ENCODE data around the gene ATPAF2.

ATPAF2 gene

DNA sequence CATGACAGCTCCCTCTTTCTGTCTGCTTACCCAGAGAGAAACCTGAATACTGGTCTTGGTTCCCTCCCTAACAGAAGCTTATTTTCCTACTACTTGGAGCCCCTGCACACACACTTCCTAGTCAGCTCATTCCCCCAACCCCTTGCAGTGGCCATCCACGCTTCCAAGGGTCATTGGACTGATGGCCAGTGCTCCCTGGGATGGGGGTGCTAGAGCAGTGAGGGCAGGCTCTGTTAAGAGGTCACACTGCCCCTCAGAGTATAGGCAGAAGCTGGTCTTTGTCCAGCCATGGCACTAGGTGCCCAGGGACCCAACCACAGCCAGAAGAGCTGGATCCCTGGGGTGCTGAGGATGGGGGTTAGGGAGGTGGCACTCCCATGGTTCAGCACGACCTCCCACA is 53.8 kb downstream of the ATPAF2 start:
- no peak for DNase-seq

DNA sequence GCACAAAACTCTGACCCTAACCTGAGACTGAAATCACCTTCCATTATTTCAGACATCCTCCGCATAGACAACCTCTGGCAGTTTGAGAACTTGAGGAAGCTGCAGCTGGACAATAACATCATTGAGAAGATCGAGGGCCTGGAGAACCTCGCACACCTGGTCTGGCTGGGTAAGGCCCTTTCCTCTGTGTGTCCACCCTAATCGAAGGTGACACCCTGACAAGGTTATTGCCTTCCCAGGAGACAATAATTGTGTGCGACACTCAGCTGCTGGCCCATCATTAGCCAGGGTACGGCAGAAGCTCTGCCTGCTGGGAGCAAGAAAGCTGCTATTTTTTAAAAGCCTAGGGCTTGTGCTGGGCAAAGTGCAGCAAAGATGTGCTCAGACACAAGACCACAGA is 55.2 kb downstream of the ATPAF2 start:
- no peak for DNase-seq

DNA sequence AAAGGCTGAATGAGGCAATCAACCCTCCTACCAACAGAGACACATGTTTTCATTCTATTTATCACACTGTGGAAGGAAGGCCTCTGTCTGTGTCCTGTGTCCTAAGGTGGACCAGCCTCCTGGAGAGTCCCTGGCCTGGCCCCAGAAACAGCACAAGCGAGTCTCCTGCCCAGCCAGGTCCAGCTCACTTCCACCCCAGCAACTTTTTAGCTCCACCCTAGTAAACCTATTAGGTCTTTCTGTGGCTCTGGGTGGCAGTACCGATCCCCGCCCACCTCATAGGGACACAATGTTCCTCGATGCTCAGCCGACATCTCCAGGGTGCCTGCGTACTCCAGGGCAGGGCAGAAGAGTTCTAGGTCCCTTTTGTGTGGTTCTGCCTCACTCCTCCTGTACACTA is 55.6 kb downstream of the ATPAF2 start:
- DNase-seq: no peak

DNA sequence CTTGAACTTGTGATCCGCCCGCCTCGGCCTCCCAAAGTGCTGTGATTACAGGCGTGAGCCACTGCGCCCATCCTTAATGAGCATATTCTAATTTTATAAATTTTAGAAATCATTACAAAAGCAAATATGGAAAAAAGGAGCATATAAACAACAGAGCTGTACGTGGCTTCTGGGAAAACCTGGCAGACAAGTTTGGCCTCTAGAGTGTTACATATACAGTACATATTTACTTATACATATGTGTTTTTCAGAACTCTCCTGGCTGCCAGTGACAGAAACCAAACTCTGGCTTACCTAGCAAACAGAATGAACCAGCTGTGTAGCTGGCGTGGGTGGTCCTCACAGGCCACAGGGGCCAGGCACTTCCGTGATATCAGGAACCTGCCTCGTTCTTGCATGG is 56.2 kb downstream of the ATPAF2 start:
- no peak for DNase-seq

DNA sequence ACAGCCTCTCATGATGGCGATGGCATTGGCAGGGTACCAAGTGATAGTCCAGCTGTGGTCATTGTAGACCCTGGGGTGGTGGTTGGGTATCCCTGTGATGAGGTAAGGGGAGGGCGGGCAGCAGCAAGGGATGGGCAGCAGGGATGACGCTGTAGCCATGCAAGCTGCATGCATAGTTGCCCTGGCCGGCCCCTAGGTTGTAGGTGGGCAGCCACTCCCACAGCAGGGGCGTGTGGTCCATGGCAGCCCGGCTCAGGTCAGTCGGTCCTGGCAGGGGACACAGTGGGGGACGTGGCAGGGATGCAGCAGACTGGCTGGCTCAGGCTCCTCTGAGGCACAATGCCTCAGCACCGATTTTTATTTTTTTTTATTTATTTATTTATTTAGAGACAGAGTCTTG is 57.6 kb downstream of the ATPAF2 start:
- no peak for DNase-seq

DNA sequence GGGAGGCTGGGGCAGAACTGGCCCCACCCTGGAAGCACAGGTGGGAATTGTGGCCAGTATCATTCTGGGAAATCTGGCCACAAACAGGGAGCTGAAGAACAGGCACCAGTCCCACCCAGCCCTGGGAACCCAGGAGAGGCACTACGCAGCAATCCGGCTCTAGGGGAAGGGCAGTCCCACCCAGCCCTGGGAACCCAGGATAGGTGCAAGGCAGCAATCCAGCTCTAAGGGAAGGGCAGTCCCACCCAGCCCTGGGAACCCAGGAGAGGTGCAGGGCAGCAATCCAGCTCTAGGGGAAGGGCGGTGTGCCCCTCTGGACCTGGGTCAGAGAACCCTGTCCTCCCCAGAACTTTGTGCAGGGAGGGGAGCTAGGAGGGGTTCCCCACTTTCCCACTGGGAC is 59.2 kb downstream of the ATPAF2 start:
- no peak for DNase-seq

DNA sequence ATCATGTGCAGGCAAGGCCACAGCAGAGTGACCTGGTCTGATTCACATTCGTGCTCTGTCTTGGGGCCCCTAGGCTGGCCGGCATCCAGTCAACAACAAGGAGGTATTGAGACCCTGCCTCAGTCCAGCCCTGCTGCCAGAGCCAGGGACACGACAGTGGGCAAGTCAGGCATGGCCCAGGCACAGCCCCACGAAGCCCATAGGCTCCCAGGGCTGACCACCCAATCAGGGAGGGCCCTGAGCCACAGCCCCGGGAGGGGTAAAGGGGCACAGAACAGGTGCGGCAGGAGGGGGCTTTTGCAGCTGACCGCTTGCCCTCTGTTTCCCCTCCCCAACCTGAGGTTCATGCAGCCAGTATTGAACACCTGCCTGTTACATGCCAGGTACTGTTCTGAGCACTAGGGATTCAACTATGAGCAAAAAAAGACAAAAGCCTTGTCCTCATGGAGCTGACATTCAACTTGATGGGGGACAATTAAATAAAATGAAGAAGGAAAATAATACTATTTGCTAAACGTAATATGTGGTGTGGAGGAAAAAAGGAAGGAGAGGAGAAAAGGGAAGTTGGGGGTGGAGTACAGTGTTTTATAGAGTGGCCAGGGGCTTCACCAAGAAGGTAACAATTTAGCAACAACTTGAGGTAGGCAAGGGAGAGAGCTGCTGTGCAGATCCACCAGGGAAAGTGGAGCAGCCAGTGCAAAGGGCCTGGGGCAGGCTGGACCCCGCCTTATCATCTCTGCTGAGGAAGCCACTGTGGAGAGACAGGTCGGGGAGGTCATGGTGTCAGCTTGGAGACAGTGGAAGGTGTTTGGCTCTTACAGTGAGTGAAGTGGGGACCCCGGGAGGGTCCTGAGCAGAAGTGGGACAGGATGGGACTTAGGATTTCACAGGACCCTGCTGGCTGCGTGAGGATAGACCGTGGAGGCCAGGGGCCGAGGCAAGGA is 60.2 kb downstream of the ATPAF2 start:
- DNase-seq: peak; percentile 4

DNA sequence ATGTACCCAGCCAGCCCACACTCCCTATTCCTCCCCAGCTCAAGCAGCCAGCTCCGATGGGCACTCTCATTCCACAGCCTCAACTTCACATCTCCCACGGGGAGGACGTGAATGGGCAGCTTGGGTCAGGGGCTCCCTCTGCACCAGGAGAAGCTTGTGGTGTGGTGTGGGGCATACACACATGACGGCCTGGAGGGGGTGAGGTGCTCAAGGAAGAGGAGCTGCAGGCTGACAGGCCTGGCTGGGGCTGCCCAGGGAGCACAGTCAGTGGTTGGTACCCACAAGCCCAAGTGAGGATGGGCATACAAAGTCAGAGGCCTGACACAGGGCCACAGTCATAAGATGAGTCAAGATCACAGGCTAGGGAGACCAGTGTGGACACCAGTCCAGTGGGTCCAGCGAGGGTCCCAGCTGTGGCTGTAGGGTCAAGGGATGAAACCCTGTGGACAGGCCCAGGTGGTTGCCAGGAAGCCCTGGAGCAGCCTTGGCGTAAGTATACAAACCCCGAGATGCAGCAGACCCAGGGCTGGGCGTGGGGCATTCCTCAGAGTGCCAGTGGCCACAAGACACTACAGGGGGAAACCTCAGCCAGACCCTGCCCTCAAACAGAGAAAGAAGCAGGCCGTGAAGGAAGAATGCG is 61.9 kb downstream of the ATPAF2 start:
- no peak for DNase-seq

DNA sequence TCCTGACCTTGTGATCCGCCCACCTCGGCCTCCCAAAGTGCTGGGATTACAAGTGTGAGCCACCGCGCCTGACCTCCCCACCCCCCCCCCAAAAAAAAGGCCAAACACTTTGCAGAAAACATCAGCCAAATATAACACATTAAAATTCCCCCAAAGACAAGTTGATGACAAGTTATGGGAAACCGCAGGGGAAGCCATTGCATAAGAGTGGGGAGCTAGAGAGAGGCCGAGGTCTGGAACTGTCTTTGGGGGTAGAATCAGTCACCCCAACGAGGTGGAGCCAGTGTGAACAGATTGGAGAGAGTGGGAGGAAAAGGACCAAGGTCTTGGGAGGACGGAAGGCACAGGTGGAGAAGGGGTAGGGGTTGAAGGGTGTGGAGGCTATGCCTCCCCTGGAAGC is 63.5 kb downstream of the ATPAF2 start:
- no peak for DNase-seq

DNA sequence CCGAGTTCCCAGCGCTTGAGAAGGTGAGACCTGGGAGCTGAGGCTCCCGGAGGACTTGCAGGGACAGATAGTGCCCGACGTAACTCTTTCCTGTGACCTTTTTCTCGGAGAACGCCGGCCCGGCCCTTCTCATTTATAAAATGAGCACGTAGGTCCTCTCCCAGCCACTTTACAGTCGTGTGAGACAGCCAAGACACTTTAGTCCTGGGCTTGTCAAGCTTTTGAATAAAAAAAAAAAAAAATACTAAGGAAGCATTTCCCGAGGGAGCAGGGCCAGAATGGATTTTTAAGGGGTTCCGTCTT is 66.1 kb downstream of the ATPAF2 start:
- DNase-seq: no peak

DNA sequence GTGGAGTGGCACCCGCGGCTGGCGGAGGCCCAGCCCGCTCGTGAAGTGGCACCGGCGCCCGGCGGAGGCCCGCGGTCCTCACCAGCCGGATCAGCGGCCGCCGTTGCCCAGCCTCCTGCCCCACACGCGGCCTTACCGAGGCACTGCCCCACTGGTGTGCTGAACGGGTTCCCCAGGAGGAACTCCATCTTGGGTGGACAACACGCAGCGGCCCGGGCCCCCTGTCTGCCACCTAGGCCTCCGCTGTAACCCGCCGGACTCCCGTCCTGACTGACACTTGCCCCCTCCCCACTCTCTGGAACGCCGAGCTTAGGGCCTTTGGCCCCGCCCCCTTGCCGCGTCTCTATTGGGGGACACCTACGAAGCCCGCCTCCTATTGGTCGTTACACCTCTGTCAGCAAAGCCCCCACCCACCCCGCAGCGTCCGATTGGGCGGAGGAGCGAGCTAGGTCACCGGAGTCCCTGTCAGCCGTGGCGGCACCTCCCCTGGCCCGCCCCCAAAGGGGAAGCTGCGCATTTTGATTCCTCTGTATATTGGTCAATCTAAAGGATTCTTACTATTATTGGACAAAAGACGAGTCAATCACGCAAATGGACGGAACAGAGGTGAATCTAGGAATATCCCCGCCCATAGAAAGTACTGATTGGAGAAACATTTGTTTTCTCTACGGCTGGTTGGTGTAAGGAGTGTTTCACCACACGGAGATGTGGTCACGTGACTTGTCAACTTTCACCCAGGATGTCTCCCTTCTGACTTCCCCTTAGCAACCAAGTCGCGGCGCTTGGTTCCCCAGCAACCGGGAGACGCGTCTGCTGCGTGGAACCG is 66.6 kb downstream of the ATPAF2 start, which contains the start of the genes DRC3 and TOM1L2:
Gene DRC3, plus strand, starts transcription at position 737 of the 826 bp plus-strand sequence. CDS start 4,737 bp downstream, outside the sequence.
Gene TOM1L2, minus strand, starts transcription at position 275 of the 826 bp plus-strand sequence. Its CDS starts 87 bp downstream, at position 188.
- peak; percentile 99 for DNase-seq

DNA sequence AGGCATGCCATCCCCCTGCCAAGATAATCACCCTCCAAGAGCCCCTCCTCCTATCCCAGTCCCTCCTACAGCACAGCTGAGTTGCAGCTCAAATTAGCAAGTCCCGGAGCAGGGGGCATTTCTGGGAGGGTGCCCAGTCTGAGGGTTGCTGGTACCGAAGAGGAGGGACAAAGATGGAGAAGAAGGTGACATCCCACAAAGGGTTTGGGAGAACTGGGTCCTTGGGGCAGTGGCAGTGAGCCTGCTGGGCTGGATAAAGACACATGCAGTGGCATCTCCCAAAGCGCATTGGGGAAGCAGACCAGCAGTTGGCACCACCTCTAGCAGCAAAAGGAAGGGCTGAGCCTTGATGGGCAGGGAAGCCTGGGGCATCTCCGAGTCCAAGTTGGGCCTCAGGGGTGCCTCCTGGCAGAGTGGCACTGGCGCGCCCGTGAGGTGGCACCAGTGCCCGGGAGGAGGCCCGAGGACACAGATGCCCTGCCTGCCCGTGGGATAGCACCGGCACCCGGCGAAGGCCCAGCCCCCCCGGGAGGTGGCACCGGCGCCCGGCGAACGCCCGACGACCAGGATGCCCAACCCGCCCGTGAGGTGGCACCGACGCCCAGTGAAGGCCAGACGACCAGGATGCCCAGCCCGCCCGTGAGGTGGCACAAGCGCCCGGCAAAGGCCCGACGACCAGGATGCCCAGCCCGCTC is 67.4 kb downstream of the ATPAF2 start:
- no peak for DNase-seq

DNA sequence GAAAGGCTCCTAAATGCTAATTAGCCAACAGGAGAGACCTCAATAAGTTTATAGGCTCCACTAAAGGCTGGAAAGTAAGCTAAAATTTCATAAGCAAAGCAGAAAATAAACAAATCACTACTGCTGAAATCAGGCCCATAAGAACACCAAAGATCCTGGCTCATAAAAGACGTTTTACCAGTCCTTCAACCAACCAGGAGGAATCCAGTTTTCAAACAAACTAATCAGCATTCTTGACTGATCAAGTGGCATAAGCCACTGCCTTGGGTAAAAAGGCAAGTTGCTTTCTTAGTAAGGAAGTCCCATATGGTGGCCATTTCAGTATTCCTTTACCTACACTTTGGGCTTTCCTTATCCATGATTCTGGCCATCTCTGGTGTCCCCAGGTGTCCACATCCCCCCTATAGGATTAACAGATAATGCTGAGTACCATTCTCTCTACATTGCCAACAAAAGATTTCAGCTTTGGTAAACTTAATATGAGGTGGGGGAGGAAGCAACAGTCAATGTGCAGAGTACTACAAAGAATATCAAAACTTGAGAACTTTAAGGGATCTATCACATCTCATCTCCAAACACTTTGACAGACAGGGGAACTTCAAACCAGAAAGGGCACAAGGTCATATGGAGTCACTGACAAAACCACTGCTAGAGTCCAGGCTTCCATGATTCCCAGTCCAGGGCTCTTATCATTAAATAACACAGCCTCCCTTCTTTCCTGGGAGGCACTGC is 68.1 kb downstream of the ATPAF2 start:
- peak; percentile 5 for DNase-seq

Measured in OCI-M1 (cell line).